Measurements from ENCODE around the gene NRN1L.
A peak's percentile ranks its signal among the peaks of the same experiment; 100 is the strongest.
"Not testable (repeated sequence)": the region's sequence is repeated elsewhere in the genome, so short reads cannot be mapped to it uniquely, and the experiment has no call there.

Gene NRN1L

DNA sequence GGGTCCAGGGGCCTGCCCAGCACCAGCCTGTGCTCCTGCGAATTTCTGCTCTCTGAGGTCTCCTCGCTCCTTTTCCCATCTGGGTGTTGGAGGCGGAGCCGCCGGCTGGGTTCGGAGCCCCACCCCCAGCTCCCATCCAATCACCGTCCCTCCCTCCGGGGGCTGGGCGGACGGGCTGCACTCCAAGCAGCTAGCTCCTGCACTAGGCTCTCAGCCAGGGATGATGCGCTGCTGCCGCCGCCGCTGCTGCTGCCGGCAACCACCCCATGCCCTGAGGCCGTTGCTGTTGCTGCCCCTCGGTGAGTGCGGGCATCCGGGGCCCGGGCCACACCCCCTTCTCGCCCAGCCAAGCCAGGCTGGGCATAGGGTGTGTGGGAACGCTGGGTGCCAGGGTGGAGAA is at the start of gene NRN1L:
Gene NRN1L (plus strand): TSS at position 202 of the 400 bp plus-strand sequence. CDS start 19 bp downstream, at position 221.
- peak; percentile 94 for DNase-seq

DNA sequence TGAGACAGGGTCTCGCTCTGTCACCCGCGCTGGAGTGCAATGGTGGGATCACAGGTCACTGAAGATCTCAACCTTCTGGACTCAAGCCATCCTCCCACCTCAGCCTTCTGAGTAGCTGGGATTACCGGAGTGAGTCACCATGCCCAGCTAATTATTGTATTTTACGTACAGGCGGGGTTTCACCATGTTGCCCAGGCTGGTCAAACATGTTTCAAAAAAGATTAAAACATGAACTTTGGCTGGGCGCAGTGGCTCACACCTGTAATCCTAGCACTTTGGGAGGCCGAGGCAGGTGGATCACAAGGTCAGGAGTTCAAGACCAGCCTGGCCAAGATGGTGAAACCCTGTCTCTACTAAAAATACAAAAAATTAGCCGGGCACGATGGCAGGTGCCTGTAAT is 47.5 kb upstream of the NRN1L start:
- not testable (repeated sequence) for DNase-seq

- DNase-seq: no peak
Observed at GRCh38 chr16:67837811-67838210, 46.9 kb upstream of the NRN1L start.

GRCh38 chr16:67841198-67841815 is 43.4 kb upstream of the NRN1L start:
- DNase-seq: no peak

DNA sequence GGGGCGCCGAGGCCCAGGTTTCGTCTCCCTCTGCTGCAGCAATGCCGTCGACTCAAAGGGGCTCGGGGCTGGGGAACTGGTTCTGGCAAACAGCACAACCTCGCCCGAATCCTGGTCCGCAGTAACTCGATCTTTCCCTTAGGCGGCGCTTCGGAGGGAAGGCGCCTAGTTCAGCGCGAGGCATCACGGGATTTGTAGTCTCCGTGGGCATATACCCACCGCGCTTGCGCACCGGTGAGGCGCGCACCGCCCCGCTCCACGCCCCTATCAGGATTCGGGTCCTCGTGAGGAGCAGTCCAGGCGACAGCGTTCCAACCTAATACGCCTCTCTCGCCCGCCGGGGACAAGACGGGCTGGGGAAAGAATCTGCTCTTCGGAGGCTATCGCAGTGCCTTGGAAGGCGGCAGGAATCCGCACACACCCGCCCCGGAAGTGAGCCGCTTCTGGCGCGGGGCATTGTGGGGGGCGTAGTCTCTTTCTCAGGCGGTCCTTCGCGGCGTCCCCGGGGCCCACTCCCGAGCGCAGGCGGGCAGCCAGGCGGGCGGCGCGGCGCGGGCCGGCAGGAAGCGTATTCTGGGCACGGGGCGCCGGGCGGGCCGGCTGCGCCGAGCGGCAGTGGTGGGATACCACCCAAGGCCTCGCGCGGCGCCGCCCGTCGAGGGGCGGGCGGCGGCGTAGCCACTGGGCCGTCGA is 42.7 kb upstream of the NRN1L start, which contains the start of gene THAP11:
Gene THAP11 (plus strand): TSS at position 505 of the 693 bp plus-strand sequence. CDS start 235 bp downstream, outside the sequence.
- DNase-seq: peak; percentile 81

- DNase-seq: no peak
Observed at GRCh38 chr16:67842509-67843342, 42.0 kb upstream of the NRN1L start.

DNA sequence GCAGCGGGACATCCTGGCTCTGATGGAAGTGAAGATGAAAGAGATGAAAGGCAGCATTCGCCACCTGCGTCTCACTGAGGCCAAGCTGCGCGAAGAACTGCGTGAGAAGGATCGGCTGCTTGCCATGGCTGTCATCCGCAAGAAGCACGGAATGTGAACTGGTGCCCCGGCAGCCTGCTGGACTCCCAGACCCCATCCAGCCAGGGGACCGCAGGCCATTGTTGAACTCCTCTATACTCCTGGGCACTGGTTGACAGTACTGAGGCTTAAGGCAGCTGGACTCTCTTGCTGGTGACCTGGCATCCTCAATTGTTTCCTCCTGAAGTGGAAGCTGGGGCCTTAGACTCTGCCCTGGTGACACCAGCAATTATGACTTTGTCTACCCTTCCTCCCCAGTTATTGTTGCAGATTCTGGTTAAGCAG is 41.3 kb upstream of the NRN1L start:
- no peak for DNase-seq

- DNase-seq: no peak
Observed at GRCh38 chr16:67844497-67844896, 40.2 kb upstream of the NRN1L start.

GRCh38 chr16:67845291-67846062 is 39.2 kb upstream of the NRN1L start:
- DNase-seq: no peak

DNA sequence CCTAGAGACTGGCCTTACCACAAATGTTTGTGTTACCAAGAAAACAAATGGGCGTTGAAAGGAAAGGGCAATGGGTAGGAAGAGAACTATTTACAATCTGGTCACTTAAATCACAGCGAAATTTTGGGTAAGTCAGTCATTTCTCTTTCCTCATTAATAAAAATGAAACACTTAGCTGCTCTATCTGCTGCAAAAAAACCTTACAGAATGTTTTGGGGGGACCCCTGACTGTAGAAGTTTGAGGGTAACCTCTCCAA is 38.7 kb upstream of the NRN1L start:
- no peak for DNase-seq

GRCh38 chr16:67846320-67847063 is 38.2 kb upstream of the NRN1L start, which contains the start of gene NUTF2:
Gene NUTF2 (plus strand): TSS chr16:67846933. CDS start chr16:67865131, 18,198 bp downstream.
- peak; percentile 95 for DNase-seq

GRCh38 chr16:67847064-67847861 is 37.4 kb upstream of the NRN1L start, which contains the start of gene CENPT:
Gene CENPT (minus strand): TSS chr16:67847693. CDS start chr16:67833859, 13,834 bp downstream.
- peak; percentile 88 for DNase-seq

GRCh38 chr16:67848118-67848517 is 36.6 kb upstream of the NRN1L start:
- no peak for DNase-seq

DNA sequence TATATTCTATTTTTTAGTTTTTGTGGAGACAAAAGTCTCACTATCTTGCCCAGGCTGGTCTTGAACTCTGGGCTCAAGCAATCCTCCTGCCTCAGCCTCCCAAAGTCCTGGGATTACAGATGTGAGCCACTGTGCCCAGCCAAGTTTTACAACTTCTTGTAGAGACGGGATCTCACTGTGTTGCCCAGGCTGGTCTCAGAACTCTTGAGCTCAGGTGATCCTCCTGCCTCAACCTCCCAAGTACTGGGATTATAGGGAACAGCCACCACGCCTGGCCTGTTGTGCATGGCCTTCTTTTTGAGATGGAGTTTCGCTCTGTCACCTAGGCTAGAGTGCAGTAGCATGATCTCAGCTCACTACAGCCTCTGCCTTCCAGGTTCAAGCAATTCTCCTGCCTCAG is 31.0 kb upstream of the NRN1L start:
- no peak for DNase-seq

DNA sequence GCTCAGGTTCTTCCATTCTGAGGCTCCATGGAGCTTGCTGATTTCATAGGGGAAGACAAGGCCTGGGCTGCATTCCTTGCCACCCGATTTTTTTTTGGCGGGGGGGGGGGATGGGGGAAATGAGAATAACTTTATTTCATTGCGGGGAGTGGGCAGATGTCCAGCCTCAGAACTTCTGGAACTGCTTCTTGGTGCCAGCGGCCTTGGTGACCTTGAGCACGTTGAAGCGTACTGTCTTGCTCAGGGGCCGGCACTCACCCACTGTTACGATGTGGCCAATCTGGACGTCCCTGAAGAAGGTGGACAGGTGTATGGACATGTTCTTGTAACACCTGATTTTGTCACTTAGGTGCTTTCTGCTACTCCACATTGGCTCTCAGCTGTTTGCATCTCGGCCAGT is 28.9 kb upstream of the NRN1L start:
- DNase-seq: no peak

- no peak for DNase-seq
Observed at GRCh38 chr16:67856927-67857546, 27.6 kb upstream of the NRN1L start.

- peak; percentile 93 for DNase-seq
Observed at GRCh38 chr16:67857547-67858233, 27.0 kb upstream of the NRN1L start.

DNA sequence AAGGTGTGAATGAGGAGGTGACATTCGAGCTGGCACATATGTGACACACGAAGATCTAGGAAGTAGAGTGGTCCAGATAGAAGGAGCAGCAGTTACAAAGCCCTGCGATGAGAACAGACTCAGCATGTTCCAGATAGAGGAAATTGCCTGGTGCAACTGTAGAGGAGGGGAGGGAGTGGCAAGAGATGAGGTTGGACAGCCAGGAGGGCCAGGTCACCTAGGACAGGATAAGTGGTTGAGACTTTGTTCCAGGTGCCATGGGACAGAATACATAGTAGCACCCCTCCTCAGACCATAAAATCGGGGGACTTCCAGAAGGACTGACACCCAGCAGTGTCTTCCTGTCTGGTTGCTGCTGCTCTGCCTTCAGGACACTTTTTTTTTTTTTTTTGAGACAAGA is 26.2 kb upstream of the NRN1L start:
- DNase-seq: no peak

GRCh38 chr16:67860589-67861398 is 23.9 kb upstream of the NRN1L start:
- no peak for DNase-seq
